AG10803 (cell line): ENCODE data around the gene NT5DC2.

Experiments used
- DNase-seq: peaks from one replicate; pipeline ENCODE4 v3.0.0; 2010; ENCODE audit warnings: low read depth
- H3K4me3 ChIP-seq: 2 replicates; pipeline ENCODE4 v1.5.1; 2011; ENCODE audit warnings: mild to moderate bottlenecking, low read length, control low read depth
- TF ChIP-seq, protein P1 (sequence below): conservative IDR thresholded peaks from 2 replicates; pipeline ENCODE4 v1.5.1; 2011; ENCODE audit warnings: mild to moderate bottlenecking, low read length, control low read depth, inconsistent platforms

NT5DC2 gene

DNA sequence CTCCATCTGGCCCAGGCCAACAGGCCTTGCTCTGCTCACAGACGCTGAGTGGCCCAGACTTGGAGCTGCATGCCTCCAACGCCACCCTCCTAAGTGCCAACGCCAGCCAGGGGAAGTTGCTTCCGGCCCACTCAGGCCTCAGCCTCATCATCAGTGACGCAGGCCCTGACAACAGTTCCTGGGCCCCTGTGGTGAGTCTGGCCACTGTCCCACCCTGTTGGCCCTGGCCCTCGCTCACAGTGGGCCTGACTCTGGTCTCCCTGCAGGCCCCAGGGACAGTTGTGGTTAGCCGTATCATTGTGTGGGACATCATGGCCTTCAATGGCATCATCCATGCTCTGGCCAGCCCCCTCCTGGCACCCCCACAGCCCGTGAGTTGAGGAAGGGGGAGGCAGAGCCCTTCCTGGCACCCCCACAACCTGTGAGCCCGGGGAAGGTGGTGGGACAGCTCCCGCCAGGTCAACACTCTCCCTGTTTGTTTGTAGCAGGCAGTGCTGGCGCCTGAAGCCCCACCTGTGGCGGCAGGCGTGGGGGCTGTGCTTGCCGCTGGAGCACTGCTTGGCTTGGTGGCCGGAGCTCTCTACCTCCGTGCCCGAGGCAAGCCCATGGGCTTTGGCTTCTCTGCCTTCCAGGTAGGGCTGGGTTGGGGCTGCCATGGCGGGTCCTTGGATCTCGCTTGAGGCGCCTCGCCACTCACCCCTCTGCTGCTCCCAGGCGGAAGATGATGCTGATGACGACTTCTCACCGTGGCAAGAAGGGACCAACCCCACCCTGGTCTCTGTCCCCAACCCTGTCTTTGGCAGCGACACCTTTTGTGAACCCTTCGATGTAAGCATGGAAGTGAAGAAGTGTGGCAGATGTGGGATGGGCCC lies 10.0 kb downstream of the NT5DC2 start:
- no peak for DNase-seq
- no peak overlapping the region for H3K4me3 ChIP-seq
- TF ChIP-seq, protein P1, sequence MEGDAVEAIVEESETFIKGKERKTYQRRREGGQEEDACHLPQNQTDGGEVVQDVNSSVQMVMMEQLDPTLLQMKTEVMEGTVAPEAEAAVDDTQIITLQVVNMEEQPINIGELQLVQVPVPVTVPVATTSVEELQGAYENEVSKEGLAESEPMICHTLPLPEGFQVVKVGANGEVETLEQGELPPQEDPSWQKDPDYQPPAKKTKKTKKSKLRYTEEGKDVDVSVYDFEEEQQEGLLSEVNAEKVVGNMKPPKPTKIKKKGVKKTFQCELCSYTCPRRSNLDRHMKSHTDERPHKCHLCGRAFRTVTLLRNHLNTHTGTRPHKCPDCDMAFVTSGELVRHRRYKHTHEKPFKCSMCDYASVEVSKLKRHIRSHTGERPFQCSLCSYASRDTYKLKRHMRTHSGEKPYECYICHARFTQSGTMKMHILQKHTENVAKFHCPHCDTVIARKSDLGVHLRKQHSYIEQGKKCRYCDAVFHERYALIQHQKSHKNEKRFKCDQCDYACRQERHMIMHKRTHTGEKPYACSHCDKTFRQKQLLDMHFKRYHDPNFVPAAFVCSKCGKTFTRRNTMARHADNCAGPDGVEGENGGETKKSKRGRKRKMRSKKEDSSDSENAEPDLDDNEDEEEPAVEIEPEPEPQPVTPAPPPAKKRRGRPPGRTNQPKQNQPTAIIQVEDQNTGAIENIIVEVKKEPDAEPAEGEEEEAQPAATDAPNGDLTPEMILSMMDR = no peak

DNA sequence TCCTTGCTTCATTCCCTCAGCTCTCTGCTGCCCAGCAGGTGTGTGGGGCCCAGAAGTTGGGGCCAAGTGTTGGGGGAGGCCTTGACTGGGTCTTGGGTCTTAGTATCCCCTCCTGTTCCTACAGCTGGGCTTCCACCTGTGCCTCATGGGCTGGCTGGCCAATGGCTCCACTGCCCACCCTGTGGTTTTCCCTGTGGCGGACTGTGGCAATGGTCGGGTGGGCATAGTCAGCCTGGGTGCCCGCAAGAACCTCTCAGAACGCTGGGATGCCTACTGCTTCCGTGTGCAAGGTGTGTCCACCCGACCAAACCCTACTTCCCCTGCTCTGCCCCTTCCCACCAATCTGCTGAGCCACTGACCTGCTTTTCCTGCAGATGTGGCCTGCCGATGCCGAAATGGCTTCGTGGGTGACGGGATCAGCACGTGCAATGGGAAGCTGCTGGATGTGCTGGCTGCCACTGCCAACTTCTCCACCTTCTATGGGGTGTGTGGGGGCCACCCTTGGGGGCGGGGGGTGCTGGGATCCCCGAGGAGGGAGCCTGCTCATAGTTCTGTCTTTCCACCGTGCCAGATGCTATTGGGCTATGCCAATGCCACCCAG lies 10.9 kb downstream of the NT5DC2 start:
- no peak overlapping the region for H3K4me3 ChIP-seq
- TF ChIP-seq, protein P1 = no peak
- no peak for DNase-seq

DNA sequence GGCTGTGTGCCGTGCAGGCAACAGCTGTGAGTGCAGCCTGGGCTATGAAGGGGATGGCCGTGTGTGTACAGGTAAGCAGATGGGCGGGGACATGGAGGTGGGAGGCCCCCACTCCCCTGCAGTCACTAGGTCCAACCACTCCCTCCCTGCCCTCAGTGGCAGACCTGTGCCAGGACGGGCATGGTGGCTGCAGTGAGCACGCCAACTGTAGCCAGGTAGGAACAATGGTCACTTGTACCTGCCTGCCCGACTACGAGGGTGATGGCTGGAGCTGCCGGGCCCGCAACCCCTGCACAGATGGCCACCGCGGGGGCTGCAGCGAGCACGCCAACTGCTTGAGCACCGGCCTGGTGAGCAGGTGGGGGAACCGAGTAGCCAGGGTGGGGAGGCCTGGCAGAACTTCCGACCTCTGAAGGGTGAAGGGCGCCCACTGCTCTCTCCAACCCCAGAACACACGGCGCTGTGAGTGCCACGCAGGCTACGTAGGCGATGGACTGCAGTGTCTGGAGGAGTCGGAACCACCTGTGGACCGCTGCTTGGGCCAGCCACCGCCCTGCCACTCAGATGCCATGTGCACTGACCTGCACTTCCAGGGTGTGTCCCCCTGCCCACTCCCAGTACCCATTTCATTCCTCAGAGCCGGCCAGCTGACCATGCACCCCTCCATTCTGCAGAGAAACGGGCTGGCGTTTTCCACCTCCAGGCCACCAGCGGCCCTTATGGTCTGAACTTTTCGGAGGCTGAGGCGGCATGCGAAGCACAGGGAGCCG lies 11.6 kb downstream of the NT5DC2 start:
- no peak overlapping the region for H3K4me3 ChIP-seq
- TF ChIP-seq, protein P1 = no peak

DNA sequence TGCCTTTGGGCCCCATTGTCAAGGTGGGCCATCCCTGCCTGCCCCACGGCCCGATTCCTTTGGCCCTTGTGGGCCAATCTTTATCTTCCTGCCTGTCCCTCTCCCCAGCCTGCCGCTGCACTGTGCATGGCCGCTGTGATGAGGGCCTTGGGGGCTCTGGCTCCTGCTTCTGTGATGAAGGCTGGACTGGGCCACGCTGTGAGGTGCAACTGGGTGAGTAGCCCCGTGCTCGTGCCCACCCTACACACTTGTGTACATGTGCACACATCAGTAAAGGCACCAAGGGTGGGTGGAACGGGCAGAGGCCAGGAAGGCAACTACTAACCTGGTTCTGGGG lies 12.2 kb downstream of the NT5DC2 start:
- TF ChIP-seq, protein P1 = no peak
- DNase-seq = no peak
- H3K4me3 ChIP-seq = no peak overlapping the region

More for the DNA sequence above, 11.6 kb downstream of the NT5DC2 start:
- no peak for DNase-seq

DNA sequence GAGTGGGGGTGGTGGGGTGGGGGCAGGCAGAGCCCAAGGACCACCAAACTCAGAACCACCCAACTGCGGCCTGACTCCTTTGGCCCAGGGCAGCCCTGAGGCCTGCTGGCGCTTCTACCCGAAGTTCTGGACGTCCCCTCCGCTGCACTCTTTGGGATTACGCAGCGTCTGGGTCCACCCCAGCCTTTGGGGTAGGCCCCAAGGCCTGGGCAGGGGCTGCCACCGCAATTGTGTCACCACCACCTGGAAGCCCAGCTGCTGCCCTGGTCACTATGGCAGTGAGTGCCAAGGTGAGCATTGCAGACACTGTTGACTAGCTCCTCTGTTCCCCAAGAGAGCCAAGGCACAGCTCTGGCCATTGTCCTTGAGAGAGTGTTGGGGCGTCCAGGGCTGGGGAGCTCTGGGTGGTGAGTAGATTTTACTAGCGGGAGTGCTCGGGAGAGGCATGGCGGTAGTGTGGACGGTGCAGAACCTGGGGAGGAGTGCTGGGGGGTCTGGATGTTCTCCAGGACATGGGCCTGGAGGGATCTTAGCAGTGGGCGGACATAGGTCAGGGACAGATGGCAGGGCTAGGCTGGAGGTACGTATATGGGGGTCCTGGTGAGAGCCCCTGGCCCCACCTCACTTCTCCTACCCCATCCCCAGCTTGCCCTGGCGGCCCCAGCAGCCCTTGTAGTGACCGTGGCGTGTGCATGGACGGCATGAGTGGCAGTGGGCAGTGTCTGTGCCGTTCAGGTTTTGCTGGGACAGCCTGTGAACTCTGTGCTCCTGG lies 12.8 kb downstream of the NT5DC2 start:
- no peak for DNase-seq
- TF ChIP-seq, protein P1 = no peak

DNA sequence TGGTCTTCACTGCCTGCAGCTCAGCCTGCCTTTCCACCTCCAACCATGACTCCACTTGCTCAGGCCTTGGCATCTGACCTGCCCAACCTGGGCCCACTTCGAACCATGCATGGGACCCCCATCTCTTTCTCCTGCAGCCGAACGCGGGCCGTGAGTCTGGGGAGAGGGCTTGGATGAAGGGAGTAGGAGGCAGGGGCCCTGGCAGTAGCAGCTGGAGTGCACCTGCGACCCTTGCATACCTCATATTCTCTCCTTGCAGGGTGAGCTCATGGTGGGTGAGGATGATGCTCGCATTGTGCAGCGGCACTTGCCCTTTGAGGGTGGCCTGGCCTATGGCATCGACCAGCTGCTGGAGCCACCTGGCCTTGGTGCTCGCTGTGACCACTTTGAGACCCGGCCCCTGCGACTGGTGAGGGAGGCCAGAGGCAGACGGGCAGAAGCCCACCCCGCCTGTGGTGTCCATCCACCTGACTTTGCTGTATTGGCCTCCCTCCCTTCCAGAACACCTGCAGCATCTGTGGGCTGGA lies 13.5 kb downstream of the NT5DC2 start:
- H3K4me3 ChIP-seq = no peak overlapping the region
- no peak for DNase-seq
- TF ChIP-seq, protein P1 = no peak

More for the DNA sequence above, 12.8 kb downstream of the NT5DC2 start:
- H3K4me3 ChIP-seq = no peak overlapping the region
